Measurements from ENCODE around the gene CCDC85A. TPM values are rescaled to one million over a fixed set of nuclear protein-coding genes. Genes with fewer than 3 reads are reported as not detected.

CCDC85A gene
- total RNA-seq: 0.15 and 0.34 TPM in 2 replicates

GRCh38 chr2:56183643-56184499, at the start of gene CCDC85A:
Gene CCDC85A, plus strand, starts transcription at chr2:56183990. Its CDS starts 635 bp downstream, at chr2:56184625.

Measured in bronchus fibroblast of lung (primary cell).